NK-92 treated with Interleukin-12 subunit alpha and Interleukin-12 subunit beta, amount 100 ng/mL, for 24 hours (cell line): ENCODE results near the gene SDK1.
"Not testable (repeated sequence)": the region's sequence is repeated elsewhere in the genome, so short reads cannot be mapped to it uniquely, and the experiment has no call there.

ENCODE experiments used
- DNase-seq: peaks from one replicate; lab custom pipeline; 2025; lab: John Stamatoyannopoulos, UW

The SDK1 gene

DNA sequence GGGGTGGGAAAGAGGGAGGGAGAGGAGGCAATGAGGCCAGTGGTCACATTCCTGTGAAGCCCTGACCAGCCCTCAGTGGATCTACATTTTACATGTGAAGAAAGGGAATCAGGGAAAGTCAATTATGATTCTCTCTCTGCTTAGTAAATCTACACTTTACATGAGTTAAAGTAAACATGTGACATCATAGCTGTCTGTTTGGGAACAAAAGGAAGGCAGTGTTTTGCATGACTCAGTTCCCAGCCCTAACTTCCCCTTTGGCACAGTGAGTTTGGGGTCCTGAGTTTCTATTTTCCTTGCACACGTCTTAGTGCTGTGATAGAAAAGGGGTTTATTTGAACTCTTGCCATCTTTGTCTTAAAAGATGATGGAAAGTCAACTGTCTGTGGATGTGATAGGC is 615.1 kb downstream of the SDK1 start:
- DNase-seq = no peak

DNA sequence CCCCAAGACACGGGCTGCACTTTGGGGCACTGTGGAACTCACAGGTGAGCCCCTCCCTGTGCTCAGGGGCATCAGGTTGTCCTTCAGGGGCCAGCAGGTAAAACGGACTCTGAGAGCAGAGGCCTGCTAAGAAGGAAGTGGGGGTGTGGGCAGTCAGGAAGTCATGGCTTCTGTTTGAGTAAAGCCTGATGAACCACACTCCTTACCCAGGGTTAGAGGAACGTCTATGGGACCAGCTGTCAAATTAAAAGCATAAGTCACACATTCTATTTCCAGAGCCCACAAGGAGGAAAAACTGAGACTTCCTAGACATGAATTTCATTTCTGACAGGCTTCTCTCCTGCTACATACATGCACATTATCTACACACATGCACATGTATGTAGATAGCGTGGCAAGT is 616.4 kb downstream of the SDK1 start:
- no peak for DNase-seq

DNA sequence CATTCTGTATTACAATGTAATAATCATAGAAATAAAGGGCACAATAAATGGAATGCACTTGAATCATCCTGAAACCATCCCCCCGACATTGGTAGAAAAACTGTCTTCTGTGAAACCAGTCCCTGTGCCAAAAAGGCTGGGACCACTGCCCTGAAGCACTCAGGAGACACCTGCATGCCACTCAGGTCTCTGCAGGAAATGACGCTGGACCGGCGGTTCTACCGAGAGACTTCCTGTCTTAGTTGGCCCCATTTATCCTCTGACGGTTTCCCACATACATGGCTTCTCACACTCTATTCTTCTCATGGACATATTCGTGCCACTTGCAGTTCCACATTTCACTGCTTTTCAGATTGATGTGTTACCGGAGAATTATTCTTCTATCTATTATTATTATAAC is 617.5 kb downstream of the SDK1 start:
- no peak for DNase-seq

DNA sequence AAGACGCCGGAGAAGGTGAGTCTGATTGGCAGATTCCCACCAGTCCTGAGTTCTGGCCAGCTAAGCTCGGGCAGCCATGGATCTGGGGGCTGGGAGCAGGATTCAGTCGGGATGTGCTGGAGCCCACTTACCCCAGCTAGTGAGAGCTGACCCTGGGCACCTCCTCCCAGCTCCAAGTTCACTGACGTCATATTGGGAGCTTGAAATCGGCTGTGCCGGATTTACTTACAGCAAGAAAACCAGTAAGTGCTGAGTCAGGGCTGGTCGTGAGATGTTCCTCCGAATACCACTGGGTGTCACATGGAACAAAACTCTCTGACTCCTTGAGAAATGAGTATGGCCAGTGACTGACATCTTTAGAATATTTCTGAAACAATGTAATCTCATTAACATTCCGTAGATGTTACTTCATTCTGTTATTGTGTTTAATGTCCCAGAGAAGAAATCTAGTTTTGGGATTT is 621.2 kb downstream of the SDK1 start:
- no peak for DNase-seq

DNA sequence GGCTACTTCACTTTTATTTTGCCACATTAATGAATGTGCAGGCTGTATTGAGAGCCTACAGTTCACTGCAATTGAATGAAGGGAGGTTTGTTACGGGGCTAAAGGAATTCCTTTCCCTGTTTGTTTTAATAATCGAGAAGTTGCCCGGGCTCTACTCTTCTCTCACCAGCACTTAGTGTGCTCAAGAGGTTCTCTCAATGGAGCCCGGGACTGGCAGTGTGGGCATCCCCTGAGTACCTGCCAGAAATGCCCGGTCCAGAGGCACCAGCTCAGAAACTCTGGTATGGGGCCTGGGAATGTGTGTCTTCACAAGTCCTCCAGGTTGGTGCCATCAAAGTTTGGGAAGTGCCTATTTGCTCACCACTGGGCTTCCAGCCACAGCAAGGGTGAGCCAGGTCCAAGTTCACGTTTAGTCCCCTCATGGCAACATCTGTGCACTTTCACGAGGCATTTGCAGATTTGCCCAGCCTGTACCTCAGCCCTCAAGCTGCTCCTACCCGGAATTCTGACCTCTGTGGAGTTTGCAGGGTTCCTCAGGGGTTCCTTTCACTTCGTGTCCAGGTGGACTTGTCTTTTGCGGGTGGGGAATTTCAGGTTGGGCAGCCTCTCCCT is 622.4 kb downstream of the SDK1 start:
- DNase-seq = no peak

DNA sequence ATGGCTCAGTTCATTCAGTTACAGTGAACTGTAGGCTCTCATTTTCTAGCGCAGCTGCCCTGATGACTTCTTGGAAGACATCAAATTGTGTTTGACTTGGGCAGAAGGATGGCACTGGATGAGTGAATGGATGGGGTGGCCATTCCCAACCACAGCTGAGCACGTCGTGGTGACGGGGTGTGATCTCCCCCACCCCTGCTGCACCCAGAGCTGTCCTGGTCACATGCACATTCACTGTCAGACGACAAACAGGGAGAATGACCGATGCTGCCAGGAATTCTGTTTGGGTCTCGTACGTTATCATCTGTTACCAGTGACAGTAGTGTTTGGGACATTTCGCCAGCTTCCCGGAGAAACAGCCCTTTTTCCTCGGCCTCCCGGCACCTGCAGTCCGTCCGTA is 623.2 kb downstream of the SDK1 start:
- DNase-seq = no peak

DNA sequence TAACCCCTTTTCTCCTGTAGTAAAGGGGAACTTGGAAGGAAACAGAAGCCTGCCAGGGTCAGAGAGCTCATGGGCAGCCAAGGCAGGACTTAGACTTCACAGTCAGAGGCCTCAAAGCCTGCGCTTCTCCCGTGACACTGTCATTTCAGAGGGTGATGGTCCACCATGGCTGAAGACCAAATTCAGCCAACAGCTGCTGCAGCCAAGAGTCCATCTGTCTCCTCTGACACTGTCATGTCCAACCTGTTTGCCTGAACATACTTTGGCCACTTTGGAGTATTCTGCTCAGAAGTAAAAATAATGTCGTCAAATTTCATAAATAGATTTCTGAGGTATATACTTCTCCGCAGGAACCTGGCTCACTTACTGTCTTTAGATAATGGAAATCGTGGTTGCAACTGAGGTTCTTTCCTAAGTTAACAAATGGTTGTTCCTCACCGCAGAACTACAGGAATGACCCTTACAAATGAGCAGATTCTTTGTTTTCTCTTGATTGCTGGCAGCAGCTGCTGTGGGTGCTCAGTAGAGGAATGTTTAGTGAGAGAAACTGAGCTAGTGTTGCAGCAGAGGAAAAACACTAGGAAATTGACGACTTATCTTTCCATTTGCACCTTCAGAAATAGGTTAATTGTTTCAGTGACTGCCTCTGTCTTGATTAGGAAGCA is 626.5 kb downstream of the SDK1 start:
- DNase-seq = no peak

DNA sequence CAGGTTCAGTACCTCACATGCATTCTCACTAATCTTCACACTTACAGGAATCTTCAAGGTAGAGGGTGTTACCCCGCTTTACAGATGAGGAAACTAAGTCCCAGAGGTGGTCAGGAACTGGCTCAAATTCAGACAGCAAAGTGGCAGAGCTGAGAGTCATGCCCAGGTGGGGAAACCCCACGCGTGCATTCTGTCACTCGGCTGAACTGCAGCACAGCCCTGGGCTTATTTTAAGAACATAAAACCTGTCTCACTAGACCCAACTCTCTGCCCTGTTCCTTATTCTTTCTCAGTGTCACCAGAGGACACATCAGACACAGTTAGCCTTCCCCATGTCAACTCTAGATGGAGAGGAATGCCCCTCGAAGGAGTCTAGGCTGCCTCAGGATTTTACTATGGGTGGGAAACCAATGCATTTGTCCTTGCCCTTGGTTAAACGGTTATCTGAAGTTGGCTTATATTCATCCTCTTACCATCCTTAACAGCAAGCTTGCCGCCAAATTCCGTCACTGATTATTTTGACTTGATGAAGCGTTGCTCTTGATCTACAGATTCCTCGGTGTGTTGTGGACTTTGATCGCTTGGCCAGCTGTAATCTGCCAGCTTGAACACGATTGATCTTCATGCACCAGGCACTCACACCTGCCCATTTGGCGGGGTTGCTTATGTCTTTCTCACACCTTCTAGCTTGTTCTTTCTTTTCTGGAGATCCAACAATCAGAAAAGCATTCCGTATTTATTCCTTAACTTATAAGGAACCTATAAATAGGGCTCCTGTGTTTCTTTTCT is 627.9 kb downstream of the SDK1 start:
- no peak for DNase-seq

DNA sequence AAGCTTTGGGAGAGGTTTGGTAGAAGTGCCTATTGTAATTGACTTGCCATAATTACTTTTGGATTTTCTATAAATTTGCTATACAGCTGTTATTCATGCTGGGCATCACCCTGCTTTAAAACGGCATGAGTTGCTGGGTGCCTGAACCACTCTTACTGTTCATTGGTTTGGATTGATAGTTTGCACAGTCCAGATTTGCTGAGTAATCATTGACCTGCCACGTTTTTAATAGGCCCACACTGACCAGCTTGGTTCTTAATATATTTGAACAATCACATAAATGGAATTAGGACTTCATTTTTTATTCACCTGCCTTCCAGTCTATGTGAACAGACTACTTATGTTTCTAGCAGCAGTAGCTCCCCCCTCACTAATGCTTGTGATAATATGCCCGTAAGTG is 630.8 kb downstream of the SDK1 start:
- no peak for DNase-seq

DNA sequence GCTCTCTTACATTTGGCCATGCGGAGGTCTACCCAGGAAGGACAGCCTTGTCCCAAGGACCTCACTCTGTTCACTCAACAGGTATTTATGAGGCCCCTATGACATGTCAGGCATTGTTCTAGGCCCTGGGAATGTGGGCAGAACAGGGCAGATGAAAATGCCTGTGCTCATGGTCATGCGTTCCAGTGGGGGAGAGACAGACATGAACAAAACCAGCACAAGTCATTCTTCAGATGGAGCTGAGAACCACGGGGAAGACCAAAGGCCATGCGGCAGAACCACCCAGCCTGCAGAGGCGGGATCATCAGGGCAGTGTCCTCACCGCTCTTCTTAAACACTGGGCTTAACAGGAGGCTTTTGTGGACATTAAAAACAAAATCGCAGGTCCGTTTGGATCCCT is 636.1 kb downstream of the SDK1 start:
- DNase-seq = no peak

DNA sequence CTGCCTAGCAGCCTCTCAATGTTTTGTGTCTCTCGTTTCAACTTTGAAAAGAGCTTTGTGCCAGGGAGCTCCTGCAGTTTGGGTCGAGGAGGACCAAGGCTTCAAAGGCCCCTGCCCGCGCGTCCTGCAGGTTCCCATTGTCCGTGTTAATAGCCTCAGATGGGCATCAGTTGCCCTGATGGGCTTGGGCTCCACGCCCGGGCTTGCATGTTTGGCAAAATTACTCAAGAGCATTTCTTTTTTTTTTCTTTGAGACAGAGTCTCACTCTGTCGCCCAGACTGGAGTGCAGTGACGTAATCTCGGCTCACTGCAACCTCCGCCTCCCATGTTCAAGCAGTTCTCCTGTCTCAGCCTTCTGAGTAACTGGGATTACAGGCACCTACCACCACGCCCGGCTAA is 636.6 kb downstream of the SDK1 start:
- no peak for DNase-seq

DNA sequence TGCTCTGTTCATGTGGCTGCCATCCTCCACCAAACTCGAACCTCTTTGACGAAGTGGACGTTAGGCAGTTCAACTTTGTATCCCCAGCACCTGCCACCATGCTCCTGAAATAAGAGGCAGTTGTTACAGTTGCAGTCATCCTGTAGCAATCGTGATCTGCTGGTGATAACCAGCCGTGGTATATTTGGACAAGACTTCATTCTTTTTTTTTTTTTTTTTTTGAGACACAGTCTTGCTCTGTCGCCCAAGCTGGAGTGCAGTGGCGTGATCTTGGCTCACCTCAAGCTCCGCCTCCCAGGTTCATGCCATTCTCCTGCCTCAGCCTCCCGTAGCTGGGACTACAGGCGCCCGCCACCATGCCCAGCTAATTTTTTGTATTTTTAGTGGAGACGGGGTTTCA is 640.7 kb downstream of the SDK1 start:
- not testable (repeated sequence) for DNase-seq

DNA sequence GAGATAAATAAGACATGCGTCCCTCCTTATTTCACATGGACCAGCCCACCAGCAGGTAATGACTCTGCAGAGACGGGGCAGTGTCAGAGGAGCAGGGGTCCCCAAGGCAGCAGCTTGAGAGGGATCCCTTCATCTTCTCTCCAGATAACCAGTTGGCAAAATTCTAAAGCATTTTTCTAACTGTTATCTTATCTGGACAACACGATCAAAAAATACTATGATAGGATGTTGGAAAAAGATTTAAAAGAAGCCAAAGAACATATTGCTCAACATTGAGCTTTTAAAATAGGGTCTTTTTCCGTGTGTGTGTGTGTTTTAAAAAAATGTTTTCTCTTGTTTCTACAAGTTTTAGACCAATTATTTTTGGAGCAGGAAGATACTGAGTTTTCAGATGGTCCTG is 641.2 kb downstream of the SDK1 start:
- DNase-seq = no peak

DNA sequence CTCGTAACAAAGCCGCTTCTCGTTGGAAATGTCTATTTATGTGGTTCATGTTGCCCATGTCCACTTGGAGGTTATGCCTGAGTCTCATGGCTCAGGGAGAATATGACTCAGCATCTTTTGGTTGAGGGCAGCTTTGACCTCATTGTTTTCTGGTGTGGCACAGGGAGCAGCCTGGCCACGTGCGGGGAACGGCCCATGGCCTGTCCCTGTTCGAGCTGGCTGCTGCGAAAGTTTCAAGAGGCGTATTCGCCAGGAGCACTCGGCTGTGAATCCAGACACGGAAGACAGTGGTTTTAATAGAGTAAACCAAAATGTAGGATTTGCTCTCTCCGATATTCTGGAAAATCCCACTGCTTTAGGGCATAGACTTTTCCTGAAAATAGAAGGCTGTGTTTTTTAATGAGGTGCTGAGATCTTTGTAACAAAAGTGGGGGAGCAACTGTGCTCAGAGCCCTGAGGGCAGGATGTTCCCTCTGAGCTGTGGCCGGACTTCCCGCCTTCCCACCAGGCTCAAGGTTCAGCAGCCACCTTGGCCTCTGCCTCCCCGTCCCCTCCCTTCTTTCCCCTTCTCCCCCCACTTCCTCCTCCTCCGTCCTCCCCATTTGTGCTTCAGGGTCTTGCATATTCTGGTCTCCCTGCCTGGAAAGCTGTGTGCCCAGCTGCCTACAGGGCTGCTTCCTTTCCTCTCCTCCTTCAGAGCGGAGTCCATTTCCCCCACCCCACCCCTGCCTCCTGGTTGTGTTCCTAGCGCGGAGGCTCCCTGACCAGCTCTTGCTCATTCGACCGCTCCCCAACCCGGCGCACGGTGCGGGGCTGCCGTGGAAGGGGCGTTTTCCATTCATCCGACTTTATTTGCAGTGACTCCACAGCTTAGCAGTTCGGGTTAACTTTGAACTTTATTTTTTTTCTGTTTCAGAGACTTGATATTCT is 642.0 kb downstream of the SDK1 start:
- DNase-seq = no peak

DNA sequence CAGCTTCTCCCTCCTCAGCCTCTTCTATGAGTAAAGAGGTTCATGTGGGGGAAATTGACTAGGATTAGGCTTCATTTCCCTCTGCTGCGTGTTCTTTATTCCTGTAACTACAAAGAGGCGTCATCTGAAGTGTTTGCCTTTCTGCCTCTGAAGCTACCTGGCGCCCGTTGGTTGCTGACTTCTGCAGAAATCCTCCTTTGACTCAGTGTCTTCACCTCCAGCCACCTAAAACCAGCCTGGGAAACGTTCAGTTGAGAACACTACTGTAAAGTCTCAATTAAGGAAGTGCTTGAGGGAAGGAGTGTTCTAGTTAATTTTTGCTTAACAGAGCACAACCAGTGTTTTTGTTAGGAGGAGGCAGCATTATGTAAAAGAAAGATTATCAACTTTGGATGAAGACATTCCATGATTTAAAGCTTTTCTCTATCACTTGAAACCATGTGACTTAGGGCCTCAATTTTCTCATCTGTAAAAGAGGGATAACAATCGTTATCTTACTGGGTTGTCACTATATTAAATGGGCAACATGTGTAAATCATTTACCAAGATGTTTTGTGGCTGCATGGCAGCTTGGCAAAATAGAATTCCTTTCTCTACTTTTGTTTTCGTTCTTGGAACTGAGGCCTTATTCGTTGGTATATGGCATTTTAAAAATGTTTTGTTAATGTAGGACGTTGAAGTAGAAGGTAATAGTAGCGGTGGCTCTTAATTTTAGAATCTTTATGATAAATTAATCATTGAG is 642.9 kb downstream of the SDK1 start:
- DNase-seq = no peak

DNA sequence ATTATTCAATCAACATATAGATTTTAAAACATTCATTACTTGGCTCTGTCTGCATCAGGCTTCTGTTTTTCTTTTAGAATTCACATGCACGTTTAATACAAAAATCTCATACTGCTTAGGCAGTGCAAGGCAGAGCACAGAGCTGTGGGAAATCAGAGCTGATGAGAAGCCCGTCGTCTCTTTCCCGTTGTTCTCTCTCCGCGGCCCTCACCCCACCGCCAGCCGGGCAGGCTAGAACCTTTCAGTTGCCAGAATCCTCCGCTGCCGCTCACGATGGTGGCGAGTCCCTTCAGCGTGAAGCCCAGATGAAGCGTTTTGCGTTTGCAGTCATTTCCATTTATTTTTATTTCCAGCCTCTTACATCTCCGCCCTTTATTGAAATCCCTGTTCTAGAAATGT is 648.2 kb downstream of the SDK1 start:
- DNase-seq = no peak

DNA sequence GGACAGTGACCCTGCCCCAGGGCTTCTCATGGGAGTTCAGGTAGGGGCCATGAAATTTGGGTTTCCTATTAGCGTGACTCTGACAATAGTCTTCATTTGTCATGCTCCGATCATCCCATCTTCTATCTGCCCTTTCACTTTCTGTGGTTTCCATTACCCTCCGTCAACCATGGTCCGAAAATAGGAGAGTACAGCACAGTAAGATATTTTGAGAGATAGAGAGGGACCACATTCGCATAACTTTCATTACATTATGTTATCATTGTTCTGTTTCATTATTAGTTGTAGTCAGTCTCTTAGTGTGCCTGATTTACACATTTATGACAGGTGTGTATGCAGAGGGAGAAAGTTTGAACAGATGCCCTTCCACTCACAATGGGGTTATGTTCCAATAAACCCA is 649.2 kb downstream of the SDK1 start:
- DNase-seq = no peak

DNA sequence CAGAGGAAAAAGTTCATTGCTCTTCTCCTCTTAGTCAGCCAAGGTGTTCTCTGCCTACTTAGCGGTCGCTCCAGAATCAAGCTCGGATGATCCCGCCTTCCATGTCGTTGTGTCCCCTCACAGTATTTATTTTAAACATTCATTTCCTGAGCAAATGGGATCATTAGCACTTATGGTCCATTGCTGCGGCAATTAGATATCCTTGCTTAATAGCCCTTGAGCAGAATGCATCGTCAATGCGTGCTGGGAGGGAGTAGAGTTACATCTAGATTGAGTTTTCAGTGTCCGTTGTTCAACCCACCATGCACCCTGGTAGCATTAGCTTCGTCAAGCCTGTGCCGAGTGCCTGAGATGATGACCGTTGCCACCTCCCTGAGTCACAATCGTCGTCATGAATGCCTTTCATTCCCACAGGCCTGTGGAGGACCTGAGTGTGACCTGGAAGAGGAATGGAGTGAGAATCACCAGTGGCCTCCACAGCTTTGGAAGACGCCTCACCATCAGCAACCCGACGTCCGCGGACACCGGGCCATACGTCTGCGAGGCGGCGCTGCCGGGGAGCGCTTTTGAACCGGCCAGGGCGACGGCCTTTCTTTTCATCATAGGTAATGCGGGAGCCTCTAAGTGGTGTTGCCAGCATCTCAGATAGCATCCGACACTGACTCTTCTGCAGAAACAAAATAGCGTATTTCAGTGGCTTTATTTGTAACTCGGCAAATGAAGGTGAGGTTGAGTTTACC is 650.4 kb downstream of the SDK1 start:
- DNase-seq = no peak

DNA sequence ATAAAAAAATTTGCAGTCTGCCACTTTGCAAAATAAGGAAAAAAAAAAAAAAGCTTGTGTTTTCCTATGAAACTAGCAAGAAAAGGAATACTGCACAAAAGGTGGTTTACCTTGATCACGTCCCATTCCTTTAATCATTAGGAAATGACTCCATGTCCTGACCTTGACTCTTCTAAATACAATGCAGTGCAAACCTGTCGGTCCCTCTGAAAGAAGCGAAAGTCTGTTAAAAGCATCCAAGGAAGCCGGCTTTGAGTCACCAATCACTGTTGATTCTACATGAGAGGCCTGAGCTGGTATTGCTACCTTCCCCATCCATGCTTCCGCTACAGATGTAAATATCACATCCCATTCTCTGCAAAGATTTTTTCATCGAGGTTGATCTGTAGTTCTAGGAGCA is 652.1 kb downstream of the SDK1 start:
- DNase-seq = no peak

DNA sequence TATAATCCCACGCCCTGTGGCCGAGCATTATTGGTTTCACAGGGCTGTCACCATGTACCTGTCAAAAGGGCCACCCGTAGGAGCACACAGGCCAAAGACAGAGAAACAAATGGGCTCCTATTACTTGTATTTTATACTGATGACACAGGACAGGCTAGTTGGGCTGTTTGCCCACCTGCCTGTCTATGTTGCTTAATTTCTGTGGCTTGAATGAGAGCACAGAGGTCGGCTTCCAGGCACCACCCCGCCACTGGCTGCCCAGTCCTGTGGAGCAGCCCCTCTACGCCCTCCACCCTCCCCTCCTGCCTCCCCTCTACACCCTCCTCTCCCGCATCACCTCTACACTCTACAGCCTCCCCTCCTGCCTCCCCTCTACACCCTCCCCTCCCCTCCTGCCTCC is 652.9 kb downstream of the SDK1 start:
- no peak for DNase-seq

DNA sequence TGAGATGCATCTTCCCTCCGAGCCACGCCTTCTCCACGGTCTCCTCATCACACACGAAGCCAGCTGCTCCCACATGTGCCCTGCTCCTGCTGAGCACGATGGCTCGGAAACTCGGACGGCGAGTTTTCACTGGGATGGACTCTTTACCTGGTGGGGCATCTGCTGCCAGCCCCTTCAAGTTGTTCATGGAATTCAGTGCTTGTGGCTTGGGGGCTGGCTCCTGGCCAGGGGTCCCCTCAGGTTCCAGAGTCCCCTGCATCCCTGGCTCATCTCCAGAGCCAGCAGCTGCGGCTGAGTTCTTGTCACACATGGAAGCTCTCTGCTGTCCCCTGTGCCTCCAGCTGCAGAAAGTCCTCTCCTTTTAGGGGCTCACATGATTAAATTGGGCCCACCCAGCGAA is 654.0 kb downstream of the SDK1 start:
- no peak for DNase-seq
